Measurements from ENCODE around the gene CHST13.

The CHST13 gene

DNA sequence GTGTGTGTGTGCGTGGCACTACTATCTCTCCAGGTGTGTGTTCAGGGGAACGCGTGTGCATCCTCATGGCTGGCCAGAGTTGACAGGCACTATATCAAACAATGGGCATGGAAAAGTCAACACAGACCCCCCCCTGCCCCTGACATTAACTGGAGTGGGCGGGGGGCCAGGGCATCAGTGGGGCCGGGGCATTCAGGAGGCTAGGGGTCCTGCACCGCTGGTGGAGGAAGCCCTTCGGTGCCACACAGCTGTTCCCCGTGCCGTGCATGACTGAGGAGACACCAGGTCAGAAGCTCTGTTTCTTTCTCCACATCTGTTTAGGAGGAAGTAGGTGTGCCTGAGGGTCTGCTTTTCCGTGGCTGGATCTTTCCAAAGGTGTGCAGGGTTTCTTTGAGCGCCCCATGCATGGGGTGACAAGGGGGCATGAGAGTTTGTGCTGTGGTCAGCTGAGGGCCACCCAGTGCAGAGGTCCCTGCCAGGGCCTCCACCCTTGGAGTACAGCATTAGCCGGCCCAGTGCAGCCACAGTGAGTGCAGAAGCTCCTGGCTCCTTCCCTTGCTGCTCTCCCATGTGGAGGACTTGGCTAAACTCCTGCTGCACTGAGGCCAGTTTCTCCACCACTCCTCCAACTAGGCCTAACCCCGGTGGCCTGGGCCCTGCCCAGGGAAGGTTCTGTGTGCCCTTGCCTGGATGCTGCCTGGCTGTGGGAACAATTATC is 27.3 kb downstream of the CHST13 start:
- H3K4me3 ChIP-seq (ENCODE audit: low read length), result no peak overlapping the region
- TF ChIP-seq ZNF274 (IDR thresholded peaks at IDR 0.05; ENCODE audit: low read depth, low read length), result no peak

DNA sequence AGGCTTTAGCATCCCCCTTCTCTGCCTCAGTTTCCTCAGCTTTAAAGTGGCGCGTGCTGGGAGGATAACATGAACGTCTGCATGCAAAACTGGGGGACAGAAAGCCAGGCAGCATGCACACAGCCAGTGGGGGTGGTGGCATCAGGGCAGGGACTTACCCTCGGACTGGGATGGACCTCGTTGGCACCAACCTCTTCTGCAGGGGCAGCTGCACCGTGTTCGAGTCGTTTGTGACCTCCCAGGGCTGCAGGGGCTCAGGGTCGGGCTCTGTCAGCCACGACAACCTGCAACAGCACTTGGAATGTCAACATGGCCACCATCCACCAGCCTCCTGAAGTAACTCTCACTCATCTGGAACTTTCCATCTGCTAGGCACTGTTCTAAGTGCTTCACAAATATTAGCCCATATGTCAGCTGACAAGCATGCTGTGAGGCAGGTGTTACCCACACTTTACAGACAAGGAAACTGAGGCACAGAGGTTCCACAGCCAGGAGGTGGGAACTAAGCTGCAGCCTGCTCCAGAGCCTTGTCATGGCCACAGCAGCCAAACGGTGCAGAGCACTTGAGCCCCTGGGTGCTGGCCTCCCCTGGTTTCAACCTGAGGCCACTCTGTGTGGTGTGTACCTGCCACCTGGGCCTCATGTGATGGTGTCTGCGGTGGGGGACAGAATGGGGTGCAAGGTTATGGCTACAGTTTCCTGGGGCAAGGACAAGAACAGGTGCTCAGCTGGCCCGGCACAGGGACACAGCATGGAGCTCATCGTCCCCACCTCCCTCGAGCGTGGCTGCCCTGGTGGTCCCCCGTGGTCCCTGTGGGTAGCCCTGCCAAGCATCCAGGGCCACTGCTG is 28.1 kb downstream of the CHST13 start:
- H3K4me3 ChIP-seq (ENCODE audit: low read length), result no peak overlapping the region
- no peak for TF ChIP-seq ZNF274 (IDR thresholded peaks at IDR 0.05; ENCODE audit: low read depth, low read length)

DNA sequence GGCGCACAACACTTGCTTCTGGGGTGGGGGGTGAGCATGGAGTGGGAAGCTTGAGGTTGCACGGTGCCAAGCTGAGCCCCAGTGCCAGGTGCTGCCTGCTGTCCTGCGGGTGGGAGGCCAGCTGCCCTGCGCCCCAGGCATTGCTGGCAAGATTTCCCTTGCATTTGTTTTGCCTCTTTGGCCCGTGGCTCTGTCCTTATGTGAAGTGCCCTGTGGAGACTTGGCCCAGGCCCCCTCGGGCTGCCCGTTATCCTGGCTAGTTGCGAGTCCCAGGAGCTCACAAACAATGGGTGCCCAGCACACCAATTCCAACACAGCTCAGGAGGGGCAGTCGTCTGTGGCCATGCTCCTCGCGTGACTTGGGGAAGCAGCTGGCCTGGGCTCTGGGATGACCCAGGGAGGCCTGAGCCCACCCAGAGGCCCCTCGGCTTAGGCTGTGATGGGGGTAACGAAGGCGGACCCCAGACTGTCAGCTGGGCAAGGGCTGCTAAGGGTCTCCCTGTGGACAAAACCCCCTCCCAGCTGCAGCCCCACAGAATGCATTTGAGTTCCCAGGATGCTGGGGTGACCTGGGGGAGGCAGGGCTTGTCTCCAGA is 28.8 kb downstream of the CHST13 start:
- no peak overlapping the region for H3K4me3 ChIP-seq (ENCODE audit: low read length)
- TF ChIP-seq ZNF274 (IDR thresholded peaks at IDR 0.05; ENCODE audit: low read depth, low read length), result no peak

DNA sequence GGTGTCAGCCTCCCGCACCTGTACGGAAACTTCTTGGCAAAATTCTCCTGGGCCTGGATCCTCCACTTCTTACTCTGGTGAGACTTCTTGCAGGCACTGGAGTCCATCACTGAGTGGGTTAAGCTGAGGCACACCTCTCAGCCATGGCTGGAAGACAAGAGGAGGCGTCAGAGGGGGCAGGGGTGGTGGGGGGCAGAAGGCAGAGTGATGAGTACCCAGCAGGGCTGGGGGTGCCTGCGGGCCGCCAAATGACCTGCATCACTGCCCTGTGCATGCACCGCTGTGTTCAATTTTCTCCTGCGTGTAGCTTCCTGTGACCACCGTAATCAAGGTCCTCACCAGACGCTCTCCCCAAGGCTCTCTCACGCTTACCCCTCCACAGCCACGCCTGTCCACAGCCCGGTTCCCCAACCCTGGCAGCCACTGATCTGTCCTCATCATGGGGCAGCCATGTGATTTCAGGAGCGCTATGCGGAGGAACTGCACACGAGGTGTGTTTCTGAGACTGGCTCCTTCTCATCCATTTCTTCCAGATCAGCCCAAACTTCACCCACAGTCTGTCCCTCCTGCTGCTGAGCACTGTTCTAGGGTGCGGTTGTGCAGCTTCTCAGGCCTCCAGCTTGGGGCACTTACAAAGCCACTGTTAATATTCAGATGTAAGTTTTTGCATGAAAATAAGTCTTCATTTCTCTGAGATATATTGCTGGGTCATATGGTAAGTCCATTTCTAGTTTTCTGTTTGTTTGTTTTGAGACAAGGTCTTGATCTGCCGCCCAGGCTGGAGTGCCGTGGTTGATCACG is 29.5 kb downstream of the CHST13 start:
- no peak for TF ChIP-seq ZNF274 (IDR thresholded peaks at IDR 0.05; ENCODE audit: low read depth, low read length)
- no peak overlapping the region for H3K4me3 ChIP-seq (ENCODE audit: low read length)

DNA sequence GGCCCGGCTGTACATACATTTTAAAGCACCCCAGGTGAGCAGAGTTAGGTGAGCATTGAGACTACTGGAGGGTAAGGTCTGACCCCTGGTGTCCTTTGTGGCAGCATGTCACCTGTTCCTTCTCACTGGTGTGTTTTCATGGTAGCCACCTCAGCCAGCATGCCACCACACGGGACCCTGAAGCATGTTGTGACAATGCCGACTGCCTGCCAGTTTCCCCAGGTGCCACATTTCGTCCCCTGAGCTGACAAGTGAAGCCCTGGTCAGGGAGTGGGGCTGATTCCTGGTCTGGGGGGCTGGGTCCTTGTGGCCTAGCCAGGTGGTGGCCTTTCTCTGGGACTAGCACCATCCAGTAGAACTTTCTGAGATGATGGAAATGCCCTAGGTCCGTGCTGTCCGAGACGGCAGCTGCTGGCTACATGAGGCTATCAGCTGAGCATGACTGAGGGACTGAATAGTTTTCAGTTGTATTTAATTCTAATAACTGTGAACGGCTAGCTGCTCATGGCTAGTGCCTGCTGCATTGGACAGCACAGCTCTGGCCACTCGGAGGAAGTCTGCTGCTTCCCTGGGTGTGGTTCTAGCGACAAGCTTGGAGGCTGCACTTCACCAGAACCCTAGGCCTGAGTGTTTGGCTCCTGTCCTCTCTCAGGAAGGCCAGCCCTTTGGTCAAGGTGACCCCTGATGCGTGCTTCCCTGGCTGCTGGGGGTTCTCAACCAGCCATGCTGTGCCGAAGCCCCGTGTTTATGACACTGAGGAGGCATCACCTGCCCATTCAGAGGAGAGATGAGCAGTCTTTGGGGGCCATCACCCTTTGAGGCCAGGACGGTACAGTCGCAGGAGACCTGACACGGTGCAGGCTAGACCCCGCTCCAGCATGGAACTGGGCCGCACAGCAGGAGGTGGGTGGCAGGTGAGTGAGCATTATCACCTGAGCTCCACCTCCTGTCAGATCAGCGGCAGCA is 30.9 kb downstream of the CHST13 start:
- no peak for TF ChIP-seq ZNF274 (IDR thresholded peaks at IDR 0.05; ENCODE audit: low read depth, low read length)
- no peak overlapping the region for H3K4me3 ChIP-seq (ENCODE audit: low read length)

DNA sequence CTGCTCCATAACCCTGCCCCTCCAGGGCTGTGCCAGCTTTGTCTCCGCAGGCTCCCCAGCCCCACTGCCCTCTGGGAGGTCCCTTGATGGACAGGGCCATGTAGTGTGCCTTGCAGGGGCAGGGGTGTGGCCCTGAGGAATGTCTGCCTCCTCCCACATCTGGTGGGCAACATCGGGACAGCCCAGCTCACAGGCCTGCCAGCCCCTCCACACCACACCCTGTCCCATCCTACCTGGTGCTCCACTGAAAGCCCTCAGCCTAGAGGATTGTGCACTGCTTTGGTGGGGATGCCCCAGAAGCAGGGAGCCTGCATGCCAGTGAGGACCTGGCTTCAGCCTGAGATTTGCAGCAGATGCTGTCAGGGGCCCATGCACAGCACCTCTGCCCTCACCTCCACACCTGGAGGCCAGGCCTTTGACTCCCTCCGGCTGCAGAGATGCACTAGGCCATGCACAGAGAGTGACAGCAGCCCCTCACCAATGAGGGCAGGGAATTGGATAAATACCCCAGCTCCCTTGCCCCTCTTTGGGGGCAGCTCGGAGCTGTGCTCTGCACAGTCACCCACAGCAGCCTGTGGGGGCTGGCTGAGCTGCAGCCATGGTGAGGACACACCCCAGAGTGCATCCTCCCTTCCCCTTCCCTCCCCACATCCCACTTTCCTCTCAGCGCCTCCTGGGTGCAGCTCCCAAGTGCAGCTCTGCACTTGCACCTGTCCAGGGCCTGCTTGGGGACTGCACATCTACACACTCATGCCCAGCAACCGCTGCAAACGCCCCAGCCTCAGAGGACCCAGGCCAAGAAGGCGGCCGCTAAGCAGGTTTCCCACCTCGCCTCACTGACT is 32.1 kb downstream of the CHST13 start:
- H3K4me3 ChIP-seq (ENCODE audit: low read length), result no peak overlapping the region
- TF ChIP-seq ZNF274 (IDR thresholded peaks at IDR 0.05; ENCODE audit: low read depth, low read length), result no peak

DNA sequence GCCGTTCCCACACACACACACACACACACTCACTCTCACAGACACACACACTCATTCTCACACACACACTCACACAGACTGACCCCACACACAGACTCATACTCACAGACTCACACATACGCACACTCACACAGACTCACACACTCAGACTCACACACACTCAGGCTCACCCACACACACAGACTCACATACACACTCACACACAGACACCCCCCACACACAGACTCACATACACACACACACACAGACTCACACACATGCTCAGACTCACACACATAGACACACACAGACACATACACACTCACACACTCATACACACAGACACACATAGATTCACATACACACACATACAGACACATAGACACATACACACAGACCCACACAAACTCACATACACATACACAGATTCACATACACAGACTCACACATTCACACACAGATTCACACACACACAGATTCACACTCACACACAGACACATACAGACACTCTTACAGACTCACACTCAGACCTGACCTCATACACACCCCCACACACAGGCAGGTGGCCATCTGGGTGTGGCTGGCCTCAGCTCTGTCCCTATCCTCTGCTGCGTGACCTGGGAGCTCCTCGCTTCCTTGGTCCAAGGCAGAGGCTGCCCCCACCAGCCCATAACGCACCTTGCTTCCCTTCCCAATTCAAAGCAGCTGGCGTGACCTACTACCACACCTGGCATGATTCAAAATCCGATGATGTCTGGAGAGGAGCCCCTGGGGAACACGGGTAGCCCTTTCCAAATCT is 32.9 kb downstream of the CHST13 start:
- no peak for TF ChIP-seq ZNF274 (IDR thresholded peaks at IDR 0.05; ENCODE audit: low read depth, low read length)
- no peak overlapping the region for H3K4me3 ChIP-seq (ENCODE audit: low read length)

DNA sequence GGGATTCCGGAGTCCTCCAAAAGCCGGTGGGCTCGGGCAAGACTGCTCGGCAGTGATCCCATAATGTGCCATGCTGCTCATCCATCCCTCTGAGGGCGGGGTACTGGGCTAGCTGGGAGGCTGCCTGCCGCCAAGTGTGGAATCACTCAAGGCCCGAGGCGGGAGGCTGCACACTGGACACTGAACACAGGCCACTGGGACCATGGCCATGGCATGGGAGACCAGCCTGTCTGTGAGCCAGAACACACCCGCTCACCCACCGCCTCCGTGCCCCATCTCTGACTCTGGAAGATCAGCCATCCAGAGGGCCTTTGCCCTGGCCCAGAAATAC is 33.4 kb downstream of the CHST13 start:
- no peak overlapping the region for H3K4me3 ChIP-seq (ENCODE audit: low read length)
- TF ChIP-seq ZNF274 (IDR thresholded peaks at IDR 0.05; ENCODE audit: low read depth, low read length), result no peak

DNA sequence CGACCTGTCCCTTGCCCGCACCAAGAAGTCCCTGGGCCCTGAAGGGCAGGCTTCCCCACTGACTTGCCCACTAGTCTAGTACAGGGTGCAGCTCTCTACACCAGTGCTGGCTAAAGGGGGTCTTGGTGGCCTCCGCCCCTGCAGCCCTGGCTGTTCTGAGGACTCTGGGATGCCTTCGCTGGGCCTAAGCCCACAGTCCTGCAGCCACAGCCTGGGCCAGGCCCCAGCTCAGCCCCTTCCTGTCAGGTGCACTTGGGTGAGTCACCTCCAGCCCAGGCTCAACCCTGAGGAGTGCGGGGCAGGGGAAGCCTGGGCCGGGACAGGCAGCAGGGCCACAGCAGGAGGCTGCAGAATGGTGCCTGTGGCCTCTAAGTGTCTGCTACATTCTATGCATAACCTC is 33.8 kb downstream of the CHST13 start:
- no peak overlapping the region for H3K4me3 ChIP-seq (ENCODE audit: low read length)
- no peak for TF ChIP-seq ZNF274 (IDR thresholded peaks at IDR 0.05; ENCODE audit: low read depth, low read length)

DNA sequence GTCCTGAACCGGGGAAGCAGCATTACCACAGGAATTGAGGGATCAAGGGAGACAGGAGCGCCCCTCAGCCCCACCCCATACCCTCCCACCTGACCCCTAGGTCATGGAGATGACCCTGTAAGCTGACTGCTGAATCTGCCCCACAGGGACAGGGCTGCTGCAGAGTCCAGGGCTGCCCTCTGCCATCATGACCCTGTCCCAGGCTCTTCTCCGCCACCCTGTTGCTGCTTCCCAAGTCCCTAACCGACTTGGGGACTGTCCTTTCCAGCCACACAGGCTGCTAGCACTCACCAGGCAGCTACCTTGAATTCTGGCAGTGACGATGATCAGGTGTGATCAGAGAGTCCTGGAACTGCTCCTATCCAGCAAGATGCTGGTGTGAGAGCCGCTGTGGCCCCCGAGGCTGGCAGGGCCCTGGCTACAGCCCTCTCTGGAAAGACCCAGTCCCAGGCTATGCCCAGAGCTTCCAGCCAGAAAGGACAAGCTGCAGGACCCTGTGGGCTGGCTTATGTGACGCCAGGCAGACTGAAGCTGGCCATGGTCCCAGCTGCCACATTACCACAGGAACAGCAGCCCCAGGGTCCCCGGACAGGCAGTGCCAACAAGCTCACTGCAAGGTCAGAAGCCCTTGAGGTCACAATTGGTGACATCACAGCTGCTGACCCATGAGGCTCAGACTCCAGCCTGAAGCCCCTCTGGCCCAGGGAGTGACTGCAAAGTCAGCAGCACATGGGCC is 34.5 kb downstream of the CHST13 start, which contains the start of gene C3orf22:
C3orf22 (minus strand) TSS at position 597 of the 736 bp plus-strand sequence. CDS start 5,542 bp downstream, outside the sequence.
- no peak within 1 kb of the TSS for H3K4me3 ChIP-seq (ENCODE audit: low read length)
- TF ChIP-seq ZNF274 (IDR thresholded peaks at IDR 0.05; ENCODE audit: low read depth, low read length), result no peak

DNA sequence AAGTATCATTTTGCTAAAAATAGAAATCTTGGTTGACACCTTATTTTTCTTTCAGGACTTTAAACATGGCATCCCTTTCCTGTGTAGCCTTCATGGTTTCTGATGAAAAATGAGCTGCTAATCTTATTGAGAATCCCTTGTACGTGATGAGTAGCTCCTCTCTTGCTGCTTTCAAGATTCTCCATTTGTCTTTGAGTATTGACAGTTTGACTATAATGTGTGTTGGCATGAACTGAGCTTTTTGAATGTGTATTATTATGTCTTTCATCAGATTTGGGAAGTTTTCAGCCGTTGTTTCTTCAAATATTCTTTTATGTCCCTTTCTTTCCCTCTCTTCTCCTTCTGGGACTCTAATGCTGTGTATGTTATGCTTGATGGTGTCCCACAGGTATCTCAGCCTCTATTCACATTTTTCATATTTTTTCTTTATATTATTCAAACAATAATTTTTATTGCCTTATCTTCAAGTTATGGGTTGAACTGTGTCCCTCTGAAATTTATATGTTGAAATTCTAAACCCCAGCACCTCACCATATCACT is 38.9 kb downstream of the CHST13 start:
- TF ChIP-seq ZNF274 (IDR thresholded peaks at IDR 0.05; ENCODE audit: low read depth, low read length), result no peak
- no peak overlapping the region for H3K4me3 ChIP-seq (ENCODE audit: low read length)

Data from GM08714 (cell line).